ELR (cell line): Measurements from ENCODE around the gene KNCN.

ENCODE experiments used
- DNase-seq: peaks from one replicate; pipeline ENCODE4 v3.0.0-alpha.2; 2015; ENCODE audit warnings: low read depth

Gene KNCN

DNA sequence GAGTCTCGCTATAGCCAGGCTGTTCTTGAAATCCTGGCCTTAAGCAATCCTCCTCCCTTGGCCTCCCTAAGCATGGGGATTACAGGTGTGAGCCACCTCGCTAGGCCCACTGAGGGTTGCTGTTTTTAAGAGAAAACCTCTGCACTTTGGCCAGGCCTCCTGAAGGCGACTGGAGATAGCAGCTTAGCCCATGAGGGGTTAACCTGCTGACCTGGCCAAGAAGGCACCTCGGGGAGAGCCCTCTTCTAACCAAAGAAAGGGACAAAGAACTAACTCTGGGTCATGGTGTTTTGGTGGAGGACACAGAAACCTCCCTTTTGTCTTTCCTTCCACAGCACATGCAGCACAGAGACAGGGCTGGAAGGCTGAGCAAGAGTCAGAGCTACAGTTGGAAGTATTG lies 17.7 kb upstream of the KNCN start:
- no peak for DNase-seq

DNA sequence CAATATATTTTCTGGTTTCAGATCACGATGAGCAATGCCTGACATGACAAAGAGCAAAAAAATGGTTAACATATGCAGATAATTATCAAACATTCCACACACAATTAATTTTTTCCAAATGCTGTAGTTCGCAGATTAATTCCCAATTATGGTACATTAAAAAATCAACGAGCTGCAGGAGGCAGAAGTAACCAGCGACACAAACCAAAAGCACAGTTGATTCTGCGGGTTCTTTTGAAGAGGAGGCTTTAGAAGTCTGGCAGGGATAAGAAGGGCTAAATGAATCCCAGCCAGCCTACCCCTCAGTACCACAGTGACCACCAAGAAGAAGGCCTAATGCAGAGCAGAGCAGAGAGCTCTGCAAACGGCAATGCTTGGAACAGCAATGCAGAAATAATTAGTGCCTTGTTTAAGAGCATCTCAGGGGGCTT lies 17.0 kb upstream of the KNCN start:
- no peak for DNase-seq

GRCh38 chr1:46563341-46563740 lies 11.9 kb upstream of the KNCN start:
- DNase-seq, result no peak

DNA sequence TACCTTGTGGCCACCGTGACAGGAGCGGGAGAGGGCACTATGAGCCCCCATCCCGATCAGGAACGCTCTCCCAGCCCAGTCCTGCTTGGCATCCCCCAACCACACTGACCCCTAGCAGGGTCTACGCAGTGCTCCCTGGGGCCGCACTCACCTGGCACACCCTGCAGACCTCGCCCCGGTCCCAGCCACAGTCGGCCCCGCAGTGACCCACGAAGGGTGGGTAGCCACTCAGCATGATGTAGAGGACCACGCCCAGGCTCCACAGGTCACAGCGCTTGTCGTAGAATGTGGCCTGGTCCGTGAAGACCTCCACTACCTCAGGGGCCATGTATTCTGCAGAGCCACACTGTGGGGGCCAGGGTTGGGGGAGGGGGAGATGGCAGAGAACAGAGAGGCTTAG lies 11.1 kb upstream of the KNCN start:
- DNase-seq, result no peak

GRCh38 chr1:46558966-46559365 lies 7.5 kb upstream of the KNCN start:
- DNase-seq, result no peak

DNA sequence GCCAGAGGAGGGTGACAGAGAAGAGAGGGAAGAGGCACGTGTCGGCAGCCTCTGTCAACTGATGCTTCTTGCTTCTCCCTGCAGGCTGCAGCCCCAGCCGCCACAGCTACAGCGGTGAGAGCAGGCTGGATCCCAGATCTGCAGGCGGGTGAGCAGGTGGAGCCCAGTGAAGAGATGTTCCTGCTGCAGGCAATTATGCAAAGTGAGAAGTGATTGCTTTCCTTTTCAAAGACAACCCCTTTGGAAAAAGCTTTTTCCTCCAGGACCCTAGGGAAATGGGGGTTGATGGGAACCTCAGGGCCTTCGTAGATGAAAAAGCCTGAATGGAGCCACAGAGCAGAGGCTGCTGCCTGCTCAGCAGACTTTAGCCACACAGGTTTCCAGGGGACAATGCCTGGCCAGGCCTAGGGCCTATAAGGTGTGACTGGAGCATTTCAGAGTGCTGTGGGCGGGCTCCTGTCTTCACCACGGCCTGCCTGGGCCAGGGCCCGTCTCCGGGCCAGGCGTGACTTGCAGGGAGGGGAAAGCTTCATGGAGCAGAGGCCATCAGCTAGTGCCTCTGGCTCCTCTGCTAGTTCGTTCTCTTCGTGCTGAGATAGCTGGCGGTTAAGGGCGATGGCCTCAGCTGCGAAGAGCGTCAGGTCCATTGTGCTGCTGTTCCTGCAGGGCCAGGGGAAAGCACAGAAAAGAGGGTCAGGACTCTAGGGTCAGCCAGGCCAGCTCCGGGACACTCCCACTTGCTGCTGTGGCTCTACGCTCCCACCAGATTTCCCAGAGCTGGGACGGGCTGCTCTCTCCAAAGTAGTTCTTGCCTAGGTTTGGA lies 6.9 kb upstream of the KNCN start:
- DNase-seq, result no peak

- no peak for DNase-seq
Observed at GRCh38 chr1:46557403-46557802, 6.0 kb upstream of the KNCN start.

DNA sequence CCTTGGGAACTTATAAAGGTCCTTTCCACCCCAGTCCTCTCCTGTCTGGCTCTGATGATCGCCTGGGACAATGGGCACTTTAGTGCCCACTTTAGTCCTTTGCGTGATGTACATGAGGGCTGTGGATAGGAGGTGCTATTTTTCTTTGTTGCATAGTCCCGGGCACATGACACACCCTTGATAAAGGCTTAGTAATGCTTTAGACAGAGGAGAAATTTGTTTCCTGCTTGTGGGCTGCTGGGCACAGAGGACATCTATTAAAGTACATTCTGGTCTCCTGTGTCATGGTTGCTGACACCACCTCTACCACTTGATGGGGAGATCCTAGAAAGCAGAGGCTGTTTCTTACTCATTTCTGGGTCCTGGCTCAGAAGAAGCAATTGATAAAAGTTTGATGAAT lies 5.4 kb upstream of the KNCN start:
- DNase-seq, result peak; percentile 90

DNA sequence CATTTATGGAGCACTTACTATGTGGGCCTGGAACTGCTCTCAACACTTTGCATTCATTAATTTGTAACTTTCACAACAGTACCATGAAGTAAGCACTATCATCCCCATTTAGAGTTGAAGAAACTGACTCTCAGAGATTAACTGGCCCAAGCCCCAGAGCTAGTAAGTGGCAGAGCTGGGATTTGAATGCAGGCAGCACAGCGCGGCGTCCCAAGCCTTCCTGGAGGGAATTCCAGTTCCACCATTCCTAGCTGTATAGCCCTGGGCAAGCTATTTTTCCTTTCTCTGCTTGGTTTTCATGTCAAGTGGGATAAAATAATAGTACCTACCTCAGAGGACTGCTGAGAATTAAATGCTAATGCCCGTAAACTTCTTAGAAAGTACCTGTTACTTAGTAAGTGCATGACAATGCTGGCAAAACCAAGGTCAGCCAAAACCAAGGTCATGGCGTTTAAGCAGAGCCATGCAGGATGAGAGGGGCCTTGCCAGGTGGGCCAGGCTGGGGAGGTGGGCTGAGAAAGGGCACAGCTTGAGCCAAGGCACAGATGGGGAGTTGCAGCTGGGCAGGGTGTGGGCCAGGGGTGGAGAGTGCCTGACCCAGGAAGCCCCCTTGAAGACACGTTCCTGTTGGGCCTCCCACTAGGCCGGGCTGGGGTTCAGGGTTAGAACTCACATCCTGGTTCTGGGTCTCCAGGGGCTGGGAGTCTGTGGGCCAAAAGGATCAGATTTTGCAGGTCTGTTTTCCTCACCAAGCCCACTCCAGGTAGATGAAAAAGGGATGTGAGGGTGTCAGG lies 4.6 kb upstream of the KNCN start:
- no peak for DNase-seq

GRCh38 chr1:46554597-46555381 lies 3.3 kb upstream of the KNCN start:
- DNase-seq, result no peak

GRCh38 chr1:46554236-46554596 lies 2.8 kb upstream of the KNCN start:
- DNase-seq, result no peak

DNA sequence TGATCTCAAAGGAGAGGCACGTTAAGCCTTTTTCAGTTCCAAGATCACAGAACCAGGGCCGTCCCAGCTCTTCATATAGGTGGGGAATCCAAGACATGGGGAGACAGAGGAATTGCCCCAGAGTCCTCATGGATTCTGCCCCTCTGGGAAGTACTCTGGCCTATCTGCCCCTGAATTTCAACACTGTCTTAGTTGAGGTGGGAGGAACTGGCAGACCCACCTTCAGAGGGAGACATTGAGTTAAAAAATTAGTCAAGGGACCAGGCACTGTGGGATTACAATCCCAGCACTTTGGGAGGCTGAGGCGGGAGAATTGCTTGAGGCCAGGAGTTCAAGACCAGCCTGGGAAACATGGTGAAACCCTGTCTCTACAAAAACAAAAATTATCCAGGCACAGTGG lies 2.1 kb upstream of the KNCN start:
- DNase-seq, result no peak

DNA sequence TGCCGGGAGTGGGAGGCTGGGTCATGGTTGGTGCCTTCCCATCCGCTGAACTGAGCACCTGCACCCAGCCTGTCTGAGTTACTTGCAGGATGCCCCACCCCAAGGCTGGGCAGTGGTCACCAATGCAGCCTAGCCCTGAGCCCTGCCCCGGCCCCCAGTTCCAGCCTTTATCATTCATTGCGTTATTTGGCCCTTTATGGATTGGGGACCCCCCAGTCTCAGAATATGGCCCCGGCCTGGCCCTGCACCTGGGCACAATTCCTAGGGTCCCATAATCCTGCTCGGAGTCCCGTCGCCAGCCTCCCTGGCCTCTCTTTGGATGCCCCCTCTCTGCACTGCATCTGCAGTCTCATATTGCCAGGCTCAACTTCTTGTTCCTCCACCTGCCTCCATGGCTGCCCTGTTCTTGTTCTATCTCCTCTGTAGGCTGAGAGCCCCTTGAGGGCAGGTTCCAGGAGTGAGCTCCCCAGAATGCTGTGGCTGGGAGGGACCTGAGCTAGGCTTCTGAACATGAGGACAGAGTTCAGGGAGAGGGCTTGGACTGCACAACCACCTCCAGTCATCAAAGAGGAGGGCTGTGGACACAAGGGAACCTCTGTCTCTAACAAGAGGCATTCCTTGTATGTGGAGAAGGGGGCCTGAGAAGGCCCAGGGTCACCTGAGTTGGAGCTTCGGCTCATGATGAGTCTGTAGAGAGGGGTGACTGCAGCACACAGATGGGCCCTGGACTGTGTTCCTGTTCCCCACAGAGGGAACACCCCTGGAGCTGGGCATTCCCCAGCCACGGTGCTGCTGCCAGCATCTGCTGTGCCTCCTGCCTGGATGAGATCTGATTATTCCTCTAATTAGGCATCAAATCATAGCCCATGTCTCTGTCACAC lies 1.1 kb upstream of the KNCN start:
- no peak for DNase-seq

DNA sequence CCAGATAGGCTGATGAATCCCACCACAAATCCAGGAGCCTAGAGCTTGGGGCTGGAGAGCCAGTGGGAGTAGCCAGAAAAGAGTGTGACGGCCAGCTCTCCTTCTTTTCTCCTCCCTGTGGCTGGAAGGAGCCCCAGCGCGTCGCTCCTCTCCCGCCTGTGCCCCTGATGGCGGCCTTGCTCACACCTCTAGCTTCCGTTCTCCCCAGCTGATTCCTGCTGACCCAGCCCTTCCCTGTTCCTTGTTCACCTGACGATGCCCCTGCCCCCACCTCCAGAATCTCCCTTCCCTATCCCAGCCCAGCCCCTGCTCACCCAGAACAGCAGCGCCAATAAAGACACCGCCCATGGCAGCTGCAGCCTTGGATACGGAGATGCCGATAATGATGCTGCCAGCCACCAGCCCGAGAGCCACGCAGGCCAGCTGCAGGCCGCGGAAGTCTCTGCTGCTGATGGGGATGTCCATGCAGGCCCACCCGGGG lies 656 bp downstream of the KNCN start:
- no peak for DNase-seq

DNA sequence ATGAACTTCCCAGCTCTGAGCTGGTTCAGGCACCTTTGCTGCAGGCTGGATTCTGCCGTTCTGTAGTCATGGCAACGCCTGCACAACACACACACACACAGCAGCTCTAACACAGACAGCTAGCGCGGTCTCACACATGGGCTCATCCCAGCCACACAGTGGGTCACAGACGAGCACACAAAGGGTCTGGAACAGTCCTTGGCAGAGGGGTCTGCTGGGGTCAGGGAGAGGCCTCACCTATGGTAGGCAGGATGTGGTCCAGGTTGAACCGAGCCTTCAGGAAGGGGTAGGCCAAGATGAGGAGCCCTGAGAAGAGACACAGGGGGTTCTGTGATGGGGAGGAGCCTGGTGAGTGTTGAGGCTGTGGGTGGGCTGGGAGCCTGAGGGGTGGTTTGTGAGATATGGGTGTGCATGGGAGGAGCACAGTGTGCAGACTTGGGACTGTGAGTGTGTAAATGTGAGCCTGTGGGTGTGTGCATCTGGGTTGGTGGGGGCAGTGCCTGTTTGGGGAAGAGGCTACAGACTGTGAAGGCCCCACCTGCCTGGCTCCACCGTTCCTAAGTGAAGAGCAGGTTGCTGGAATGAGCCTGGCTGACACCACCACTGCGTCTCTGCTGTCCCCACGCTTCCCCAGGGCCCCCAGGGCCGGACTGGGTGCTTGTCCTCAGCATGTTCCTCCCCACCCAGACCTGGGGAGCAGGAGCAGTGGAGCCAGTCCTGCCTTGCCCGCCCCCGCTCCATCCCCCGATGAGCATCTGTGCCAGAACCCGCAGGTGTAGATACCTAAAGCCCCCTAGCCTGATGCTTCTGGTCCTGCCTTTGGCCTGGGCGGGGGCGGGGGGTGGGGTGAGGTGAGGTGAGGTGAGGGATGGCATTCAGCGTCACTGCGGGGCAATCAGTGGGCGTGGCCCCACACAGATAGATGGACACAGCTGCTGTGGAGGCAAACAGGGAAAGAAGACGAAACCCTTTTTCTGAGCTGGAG lies 1.5 kb downstream of the KNCN start:
- peak; percentile 53 for DNase-seq

DNA sequence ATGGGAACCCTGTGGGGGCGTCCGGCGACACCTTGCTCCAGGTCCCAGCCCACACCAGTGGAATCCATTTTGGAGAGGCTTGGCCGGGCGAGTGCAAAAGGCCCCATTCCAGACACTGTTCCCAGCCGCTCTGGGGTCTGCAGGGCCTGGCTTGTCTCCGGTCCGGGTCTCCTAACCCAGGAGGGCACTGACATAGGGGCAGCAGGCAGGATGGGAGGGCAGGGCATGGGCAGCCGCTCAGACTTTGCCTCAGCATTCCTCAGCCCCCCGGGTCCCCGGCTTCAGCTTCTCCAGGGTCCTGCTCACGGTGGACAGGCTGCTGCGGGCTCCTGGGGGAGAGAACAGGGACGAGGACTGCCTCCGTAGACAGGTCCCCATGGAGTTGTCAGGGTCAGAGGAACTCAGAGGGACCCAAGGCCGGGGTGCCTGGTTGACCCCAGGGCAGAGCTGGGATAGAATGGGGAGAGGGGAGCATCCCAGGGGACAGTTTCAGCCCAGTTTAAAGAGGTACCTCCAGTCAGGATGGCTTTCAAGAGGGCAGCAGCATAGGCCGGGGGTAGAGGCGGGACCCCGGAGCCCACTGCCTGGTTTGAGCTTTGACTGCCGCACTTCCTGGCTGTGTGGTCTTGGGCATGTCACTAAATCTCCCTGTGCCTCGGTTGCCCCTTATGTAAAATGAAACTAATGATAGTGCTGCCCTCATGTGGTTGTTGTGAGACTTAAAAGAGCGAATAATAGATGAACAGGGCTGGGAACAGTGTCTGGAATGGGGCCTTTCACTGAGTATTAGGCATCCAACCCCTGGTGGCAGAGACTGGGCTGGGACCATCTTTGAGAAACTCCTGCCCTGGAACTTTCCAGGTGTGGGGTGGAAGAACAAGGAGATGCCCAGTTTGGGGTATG lies 3.7 kb downstream of the KNCN start:
- peak; percentile 74 for DNase-seq

- DNase-seq, result no peak
Observed at GRCh38 chr1:46546210-46546609, 5.2 kb downstream of the KNCN start.

GRCh38 chr1:46545784-46546183 lies 5.7 kb downstream of the KNCN start:
- no peak for DNase-seq

DNA sequence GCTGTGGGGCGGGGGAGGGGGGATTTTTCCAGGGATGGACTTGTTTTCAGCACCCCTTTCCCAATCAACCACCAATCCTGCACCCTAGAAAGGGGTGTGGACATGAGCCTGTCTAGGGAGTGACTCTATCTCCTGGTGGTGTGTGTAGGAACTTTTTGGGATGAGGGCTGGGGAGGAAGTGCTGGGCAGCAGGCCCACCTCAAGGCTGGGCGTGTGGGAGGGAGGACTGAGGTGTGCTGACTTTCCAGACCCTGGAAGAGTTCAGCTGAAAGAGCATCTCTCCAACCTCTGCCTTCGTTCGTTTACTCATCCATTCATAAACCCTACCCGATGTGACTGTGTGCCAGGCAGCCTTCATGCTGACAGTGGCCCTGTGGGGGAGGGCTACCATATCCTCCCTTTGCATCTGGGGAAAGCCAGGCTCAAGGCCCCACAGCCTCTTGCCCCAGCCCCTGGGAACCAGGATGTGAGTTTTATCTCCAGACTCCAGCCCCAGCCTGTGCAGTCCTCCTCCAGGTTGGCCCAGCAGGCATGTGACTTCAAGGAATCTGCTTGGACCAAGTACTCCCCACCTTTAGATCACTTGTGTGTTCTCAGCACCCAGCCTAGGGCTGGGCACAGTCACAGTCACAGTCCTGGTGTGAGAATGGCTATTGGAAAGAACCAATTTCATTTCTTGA lies 6.7 kb downstream of the KNCN start:
- no peak for DNase-seq
